Stimulated activated CD8-positive, alpha-beta memory T cell treated with anti-CD3 and anti-CD28 coated beads, Interleukin-2, amount 100 ng/mL, for 1 hour (primary cell): ENCODE measurements around the gene ZYX.

ENCODE experiments used
- DNase-seq, 2 donors: peaks; one replicate each; pipeline ENCODE4 v3.0.0-alpha.2; 2020; ENCODE audit warnings: low read depth in 2 of 2

The ZYX gene

GRCh38 chr7:143362131-143363015 lies 18.8 kb upstream of the ZYX start, which contains the start of gene FAM131B:
TSS of gene FAM131B (minus strand) at chr7:143362713. CDS start at chr7:143362603, 110 bp downstream.
- no peak for DNase-seq

- no peak for DNase-seq
Measured at GRCh38 chr7:143363016-143363937, 17.9 kb upstream of the ZYX start.

GRCh38 chr7:143367972-143368371 lies 13.2 kb upstream of the ZYX start:
- DNase-seq: no peak

- no peak for DNase-seq
Measured at GRCh38 chr7:143368387-143368786, 12.8 kb upstream of the ZYX start.

- no peak for DNase-seq
Measured at GRCh38 chr7:143369678-143370651, 11.2 kb upstream of the ZYX start.

- no peak for DNase-seq
Measured at GRCh38 chr7:143372070-143372469, 9.1 kb upstream of the ZYX start.

GRCh38 chr7:143373255-143373794 lies 7.8 kb upstream of the ZYX start:
- DNase-seq: no peak

- DNase-seq: no peak
Measured at GRCh38 chr7:143374561-143374960, 6.6 kb upstream of the ZYX start.

GRCh38 chr7:143375298-143376034 lies 5.7 kb upstream of the ZYX start:
- no peak for DNase-seq

GRCh38 chr7:143376396-143376795 lies 4.7 kb upstream of the ZYX start:
- no peak for DNase-seq

GRCh38 chr7:143379611-143380259 lies 1.4 kb upstream of the ZYX start:
- no peak for DNase-seq

GRCh38 chr7:143380260-143380645 lies 892 bp upstream of the ZYX start:
- peak; percentile 79 to 83 for DNase-seq

- no peak for DNase-seq
Measured at GRCh38 chr7:143381427-143382125, 431 bp downstream of the ZYX start.

- DNase-seq: no peak
Measured at GRCh38 chr7:143382126-143382790, 1.1 kb downstream of the ZYX start.

- DNase-seq: no peak
Measured at GRCh38 chr7:143382791-143383641, 1.9 kb downstream of the ZYX start.

GRCh38 chr7:143383642-143383957 lies 2.5 kb downstream of the ZYX start:
- no peak for DNase-seq

- DNase-seq: no peak
Measured at GRCh38 chr7:143384148-143384547, 3.0 kb downstream of the ZYX start.
